ENCODE measurements around the gene TRMT2B.

DNA sequence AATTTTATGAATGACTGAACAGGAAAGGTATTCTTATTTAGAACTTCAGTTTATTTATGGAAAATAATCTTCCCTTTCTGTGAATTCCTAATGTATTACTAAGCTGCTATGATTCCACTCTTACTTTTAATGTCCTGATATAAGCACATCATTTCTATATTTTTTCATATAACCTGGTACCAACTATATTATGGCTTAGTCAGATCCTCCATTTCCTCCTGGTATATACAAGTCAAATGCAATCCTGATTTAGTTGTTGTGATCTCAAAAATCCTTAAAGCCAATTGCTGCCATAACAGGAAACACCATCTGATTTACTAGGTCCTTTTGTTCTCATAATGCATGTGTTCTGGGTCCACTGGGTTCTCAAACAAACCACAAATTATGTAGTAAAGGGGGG, 26.8 kb downstream of the TRMT2B start:
- TF ChIP-seq, protein P1, sequence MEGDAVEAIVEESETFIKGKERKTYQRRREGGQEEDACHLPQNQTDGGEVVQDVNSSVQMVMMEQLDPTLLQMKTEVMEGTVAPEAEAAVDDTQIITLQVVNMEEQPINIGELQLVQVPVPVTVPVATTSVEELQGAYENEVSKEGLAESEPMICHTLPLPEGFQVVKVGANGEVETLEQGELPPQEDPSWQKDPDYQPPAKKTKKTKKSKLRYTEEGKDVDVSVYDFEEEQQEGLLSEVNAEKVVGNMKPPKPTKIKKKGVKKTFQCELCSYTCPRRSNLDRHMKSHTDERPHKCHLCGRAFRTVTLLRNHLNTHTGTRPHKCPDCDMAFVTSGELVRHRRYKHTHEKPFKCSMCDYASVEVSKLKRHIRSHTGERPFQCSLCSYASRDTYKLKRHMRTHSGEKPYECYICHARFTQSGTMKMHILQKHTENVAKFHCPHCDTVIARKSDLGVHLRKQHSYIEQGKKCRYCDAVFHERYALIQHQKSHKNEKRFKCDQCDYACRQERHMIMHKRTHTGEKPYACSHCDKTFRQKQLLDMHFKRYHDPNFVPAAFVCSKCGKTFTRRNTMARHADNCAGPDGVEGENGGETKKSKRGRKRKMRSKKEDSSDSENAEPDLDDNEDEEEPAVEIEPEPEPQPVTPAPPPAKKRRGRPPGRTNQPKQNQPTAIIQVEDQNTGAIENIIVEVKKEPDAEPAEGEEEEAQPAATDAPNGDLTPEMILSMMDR (IDR thresholded peaks at IDR 0.05) = no peak
- TF ChIP-seq POLR2A (IDR thresholded peaks at IDR 0.05) = no peak
